ENCODE results near the gene KDM4B.

KDM4B gene

DNA sequence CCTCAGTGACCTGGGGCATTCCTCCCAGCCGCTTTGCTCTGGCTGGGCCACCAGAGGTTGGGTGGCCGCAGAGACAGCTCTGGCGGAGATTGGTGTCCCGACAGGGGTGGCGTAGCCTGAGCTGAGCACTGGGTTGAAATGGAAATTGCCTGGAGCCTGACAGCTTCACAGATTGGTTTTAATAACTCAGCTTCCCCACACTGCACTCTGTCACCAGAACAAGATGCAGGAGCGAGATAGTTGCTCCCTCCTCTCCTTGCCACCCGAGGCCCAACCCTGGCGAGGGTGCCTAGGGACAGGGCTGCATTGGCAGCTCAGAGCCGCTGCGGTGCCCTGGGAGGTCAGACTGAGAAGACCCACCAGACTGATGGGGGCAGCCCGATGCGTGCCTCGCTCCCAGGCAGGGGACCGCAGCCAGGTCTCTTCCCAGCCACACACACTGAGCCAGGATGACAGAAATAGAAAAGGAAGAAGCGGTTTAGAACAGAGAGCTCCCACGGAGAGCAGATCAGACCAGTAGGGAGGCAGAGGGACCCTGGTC, 84.1 kb downstream of the KDM4B start:
- no peak for DNase-seq

DNA sequence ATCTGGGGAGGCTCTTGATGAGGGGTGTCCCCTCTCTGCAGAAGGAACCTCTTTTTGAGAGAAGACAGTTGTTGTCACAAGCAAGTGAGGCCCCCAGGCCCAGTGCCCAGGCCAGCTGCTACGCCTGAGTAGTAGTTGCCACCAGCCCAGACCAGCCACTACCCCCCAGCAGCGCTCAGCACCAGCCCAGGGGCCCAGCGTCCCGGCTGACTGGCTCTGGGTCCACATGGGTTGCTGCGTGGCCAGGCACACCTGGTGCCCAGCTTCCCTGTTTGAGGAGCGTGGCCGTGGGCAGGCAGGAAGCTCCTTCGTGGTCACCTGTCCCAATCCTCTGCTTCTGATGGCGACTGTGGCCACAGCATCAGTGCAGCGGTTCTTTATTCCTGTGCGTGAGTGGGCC, 84.7 kb downstream of the KDM4B start:
- DNase-seq = no peak

DNA sequence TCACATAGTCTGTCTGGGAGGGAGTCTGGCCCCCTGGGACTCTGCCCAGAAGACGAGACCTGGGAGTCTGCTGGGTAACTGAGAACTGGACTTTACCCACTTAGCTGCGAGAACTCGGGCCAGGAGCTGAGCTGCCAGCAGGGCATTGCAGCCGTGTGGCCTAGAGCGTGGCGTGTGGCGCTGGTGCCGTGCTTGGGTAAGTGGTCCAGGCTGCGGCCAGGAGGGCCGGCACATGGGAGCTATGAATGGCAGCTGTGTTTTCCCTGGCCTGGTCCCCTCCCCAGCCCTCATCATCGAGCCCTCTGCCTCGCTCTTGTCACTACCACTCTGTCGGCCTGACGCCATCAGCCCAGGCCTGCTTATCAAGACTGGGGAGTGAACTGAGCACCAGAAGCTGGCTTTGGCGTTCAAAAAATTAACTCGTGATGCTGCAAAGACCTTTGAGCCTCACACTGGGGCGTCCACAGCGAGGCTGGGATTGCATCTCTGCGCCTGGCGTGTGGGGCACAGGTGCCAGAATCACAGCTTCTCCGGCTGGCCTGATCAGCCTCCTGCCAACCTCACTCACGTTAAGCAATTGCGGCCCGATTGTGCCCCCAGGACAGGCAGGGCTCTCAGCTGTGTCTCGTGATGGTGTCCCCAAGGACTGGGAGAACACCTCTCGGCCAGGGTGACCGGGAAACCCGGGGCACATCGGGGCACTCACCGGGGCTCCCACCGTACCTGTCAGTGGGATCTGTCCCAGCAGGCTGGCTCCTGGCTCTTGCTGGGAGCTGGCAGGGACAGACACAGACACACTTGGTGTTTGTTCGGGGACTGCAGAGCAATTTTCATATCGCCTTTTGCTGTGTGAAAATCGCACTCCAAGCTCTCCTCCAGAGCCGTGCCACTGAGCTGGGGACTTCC, 85.9 kb downstream of the KDM4B start:
- DNase-seq = no peak

DNA sequence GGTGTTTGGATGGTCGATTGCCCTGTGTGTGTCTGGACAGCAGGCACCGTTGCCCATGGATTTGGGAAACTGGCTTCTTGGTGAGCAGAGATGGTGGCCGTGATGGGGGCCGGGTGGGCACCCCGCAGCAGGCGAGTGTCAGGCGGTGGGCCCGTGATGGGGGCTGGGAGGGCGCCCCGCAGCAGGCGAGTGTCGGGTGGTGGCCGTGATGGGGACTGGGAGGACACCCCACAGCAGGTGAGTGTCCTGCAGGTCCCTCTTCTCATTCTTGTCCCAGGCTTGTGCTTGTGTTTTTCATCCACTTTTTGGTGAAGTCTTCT, 86.5 kb downstream of the KDM4B start:
- no peak for DNase-seq

DNA sequence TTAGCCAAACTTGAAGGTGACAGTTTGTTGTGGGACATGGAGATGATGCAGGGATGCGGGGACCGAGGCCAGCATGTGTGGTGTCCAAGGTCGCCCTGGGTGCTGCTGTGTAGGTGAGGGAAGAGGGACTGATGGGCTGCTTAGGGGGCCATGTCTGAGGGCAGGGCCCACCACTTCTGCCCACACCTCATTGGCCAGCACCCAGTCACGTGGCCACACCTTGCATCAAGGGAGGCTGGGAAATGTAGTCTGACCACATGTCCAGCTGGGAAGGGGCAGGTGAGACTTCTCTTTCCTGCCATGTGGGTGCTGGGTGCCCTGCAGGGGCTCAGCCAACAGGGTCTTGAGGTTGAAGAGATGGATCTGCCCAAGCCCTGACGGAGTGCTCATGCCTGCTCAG, 88.9 kb downstream of the KDM4B start:
- no peak for DNase-seq

DNA sequence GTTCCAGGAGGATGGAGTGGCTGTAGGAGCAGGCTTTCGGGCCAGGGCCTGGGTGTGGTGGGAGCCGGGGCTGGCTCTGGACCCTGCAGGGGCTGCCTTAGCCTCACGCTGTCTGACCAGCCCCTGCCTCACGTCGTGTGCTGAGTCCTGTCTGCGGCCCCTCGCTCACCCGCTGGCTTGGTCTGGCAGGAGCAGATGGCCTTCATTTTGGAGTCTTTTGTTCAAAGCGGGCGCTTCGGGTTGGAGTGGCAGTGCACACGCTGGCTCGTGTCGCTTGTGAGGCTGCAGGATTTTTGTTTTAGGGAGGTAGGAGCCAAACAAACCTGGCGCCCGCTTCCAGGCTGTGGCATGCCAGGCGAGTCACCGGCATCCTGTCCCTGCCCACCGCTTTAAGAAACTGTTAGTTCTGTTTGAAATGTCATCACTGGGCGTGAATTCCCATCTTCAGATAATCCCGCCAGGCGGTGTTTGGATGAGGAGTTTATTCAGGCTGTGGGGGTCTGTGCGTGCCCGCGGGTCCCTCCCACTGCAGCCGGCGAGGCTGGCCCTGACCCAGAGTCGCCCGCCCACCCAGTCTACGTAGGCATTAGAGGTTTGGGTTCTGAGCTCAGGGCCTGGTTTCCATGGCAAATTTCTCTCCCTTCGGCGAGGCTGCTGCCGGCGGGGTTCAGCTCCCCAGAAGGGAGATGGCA, 89.8 kb downstream of the KDM4B start:
- no peak for DNase-seq

DNA sequence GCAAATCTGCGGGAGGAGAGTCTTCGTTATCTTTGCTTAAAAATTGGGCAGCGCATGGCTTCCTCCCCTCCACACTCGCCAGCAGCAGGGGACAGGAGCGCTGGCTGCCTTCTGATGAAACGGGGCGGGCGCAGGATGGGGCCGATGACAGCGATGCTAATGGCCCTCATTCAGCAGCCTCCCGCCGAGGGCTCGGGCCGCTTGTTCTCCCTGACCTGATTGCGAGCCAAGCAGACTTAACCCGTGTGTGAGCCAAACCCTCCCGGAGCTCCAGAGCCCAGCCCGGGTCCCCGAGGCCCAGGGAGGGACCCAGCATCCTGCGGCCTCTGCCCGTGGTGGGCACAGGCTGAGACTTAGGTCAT, 90.3 kb downstream of the KDM4B start:
- no peak for DNase-seq

DNA sequence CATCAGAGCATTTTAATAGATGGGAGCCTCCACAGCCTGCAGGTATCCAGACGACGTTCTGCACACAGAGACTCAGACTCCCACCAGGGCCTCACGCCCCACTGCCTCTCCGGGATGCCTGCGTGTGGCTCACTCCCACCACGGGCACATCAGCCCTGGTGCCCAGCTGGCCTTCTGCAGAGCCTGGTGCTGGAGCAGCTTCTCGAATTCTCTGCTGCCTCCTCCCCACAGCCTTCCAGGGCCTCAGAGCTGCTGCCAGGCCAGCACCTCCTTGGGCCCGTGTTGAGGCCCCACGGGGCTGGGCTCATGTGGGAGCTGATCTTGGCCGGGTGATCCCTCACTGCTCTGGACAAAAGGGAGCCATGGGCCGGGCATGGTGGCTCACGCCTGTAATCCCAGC, 90.9 kb downstream of the KDM4B start:
- DNase-seq = no peak

DNA sequence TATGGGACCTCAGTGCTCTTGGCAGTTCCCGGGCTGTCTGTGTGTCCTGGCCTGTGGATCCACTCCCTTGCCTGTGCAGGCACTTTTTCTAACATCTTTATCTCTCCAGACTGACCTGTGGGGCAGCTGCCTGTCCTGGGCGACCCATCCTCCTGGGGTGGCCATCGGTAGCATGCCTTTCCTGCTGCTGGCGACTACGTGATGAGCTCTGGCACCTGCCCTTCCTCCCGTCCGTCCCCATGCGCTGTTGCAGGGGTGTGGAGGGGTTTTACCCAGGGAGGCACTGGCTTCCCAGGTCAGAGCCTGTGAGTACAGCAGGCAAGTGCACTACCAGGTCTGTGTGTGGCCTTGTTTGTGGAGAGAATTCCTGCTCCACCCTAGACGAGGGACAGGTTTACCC, 93.3 kb downstream of the KDM4B start:
- no peak for DNase-seq

DNA sequence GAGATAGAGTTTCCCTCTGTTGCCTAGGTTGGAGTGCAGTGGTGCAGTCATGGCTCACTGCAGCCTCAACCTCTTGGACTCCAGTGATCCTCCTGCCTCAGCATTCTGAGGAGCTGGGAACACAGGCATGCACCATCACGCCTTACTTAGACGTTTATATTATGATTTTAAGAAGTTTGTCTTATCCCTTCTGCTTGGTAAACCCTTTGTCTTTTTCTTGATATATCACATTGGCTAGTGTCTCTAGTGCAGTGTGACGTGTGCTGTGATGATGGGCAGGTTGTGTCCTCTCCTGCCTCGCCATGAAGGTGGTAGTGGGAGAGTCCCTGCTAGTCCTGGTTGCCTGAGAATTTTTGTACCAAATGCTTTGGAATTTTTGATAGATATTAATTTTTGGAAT, 93.9 kb downstream of the KDM4B start:
- DNase-seq = no peak

DNA sequence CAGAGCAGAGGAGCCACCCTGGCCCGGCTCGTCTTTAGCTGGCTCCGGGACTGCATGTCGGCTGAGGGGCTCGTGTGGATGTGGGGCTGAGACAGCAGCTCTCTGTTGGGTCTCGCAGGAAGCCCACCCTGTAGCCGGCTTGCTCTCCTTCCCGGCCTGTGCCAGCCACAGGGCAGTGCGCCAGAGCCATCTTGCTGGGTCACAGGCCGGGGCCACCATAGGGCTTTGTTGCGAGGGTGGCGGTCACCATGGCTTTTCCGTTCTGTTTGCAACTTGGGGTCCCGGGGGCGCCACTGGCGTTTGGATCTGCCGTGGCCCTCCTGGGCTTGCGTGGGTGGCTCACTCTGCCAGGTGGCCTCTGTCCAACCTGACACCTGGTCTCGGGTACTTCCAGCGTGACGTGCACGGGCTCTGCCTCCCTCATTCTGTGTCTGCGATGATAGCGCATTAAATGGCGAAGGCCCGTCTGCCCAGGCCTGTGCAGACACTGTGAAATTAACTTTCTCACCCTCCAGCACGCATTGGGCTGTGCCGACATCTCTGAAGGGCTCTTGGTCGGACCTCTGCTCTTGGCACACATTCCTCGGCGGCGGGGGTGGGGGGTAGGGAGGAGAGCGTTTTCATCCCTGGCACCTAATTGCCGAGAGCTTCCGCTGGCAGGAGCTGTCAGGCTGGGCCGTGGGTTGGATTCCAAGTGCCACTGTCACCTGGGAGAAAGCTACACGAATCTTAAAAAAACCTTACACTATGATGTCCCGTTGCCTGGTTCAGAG, 95.1 kb downstream of the KDM4B start:
- DNase-seq = no peak

DNA sequence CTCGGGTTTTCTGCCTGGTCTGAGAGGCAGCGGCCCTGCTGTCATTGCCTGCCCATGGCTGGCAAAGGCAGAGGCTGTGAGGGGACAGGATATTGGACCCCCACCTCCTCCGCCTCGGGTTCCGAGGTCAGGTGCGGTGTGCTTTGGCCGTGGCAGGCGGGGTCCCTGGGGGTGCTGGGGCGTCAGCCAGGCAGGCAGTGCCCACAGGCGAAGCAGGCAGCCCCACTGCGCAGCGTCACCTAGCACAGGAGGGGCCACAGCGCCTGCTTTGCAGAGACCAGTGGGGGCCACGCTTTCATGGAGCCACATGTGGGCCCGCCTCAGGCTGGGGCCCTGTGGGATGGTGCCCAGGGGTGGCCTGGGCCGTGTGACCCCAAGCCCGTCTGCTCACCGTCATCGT, 96.0 kb downstream of the KDM4B start:
- no peak for DNase-seq

DNA sequence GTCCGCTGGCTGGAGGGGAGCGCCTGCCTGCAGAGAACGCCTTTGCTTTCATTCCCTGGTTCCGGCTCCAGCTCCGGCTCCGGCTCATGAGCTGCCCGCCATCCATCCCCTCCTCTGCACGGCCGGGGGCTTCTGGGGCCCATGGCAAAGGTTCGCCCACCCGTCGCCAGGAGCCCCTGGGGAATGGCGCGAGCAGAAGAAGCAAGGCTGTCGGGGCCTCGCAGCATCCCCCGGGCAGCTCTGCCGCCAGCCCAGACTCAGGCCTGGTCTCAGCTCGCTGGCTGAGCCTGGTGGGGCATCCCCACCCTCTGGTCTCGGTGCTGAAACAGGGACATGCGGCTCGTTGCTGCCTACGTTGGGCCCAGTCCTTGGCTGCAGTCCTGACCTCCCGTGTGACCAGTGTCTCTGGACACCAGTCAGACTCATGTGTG, 96.8 kb downstream of the KDM4B start:
- DNase-seq = no peak

DNA sequence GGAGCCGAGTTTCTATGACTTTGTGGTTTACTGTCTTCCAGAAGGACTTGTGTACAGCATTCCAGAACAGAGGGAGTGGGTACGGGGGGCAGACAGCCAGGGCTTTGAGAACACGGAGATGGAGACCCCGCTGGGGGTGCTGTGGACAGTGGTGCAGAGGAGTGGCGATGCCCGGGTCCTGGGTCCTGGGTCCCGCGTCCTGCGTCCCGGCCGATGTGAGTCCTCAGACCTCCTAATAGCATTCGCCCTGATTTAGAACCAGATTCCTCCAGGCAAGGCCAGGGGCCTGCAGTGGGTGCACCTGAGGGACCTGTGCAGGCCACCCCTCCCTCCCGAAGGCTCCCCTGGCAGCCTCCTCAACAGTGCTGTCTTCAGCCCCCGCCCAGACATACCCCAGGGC, 97.9 kb downstream of the KDM4B start:
- DNase-seq = no peak

DNA sequence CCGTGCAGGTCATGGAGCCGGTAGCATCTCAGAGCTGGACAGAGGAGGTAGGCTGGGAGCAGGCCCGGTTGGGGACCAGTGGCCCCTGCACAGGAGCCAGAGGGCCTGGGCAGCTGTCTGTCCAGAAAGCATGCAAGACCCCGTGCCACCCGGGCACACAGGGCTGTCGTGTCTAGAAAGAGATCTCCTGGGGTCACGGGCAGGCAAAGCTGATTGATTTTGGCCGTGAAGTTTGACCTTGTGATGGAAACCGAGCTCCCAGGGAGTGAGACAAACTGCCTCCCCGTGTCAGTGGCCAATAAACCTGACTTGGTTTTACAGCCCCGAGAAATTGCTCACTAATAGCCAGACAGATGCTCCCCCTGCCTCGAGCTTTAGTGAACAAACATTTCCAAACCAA, 98.8 kb downstream of the KDM4B start:
- no peak for DNase-seq

DNA sequence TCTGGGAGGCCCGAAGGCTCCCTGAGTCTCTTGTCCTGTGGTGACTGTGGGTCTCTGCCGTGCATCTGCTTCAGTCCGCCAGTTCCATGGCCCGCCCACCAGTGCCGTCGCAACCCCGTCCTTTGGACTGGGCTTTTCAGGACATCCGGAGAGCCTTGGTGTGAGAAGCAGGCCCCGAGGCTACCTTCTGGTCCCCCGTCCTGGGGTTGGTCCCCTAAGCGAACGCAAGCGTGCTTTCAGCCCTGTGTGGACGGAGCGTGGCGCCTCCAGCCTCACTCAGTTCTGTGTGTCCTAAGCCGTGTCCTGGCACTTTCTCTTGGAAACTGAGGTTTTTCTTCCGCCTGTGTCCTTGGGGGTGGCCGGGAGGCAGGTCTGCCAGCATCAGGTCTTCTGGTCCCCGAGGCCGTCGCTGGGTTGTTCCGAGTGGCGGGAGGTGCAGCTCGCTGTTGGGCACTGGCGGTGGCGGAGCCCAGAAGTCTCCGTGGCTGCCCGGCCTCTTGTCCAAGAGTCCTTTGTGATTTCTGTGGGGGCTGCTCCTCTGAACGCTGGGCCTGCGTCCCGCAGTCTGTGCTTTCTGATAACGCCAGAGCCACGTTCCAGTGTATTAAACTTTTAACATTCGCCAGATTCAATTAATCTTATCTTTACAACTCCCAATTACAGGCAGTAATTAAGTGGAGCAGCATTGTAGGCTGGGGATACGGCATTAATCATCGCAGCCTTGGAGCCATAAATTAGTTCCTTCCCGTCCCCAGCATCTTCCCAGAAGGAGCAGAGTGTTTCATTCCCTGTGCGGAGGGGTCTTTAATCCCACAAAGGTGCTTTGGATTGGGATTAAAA, 99.5 kb downstream of the KDM4B start:
- DNase-seq = no peak

DNA sequence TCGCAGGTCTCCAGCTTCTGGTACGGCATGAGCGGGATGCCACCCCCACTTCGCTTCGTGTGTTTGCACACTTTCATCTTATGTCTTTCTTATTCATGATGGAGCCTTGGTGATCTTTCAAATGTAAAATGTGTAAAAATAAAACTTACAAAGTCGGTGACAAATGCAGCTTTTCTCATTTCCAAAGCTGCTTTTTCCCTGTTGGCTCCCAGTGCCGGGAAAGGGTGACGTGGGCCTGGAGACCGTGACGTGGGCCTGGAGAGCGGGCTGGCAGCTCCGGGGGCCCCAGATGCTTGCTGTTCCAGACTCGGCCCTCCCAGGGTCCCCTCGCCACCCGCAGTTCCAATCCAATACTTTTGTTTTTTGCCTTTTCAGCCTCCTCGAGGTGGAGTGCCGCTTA, 101.4 kb downstream of the KDM4B start:
- DNase-seq = no peak

DNA sequence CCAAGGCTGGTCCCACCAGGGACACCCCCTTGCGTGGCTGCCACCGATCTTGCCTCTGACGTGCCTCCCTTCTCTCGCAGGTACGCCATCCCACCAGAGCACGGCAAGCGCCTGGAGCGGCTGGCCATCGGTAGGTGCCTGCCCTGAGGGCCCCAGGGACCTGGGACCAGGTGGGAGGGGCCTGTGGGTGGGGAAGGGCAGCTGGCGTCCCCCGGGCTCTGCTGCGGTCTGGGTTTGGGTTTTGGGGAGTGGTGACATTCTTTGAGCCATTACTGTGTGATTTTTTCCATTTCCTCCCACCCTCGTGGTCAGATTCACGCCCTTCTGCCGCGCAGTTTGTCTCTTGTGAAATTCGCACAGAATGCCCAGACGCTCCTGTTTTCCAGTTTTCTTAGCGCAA, 102.0 kb downstream of the KDM4B start:
- DNase-seq = no peak

DNA sequence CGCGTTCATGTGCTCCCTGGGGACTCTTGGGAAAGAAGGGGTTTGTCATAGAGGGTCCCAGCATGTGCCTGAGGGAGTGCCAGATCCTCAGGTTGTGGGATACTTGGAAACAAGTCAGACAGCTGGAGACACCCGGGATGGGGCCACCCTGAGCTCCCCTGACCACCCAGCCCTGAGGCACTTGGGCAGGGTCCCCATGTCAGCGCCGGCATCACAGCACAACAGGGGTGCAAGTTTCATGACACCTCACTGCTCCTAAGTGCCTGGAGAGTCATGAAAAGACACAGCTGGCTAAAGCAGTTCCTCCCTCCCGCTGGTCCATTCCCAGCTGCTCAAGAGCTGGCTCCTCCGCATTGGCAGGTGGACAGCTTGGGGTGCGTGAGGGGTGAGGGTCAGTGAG, 102.7 kb downstream of the KDM4B start:
- DNase-seq = no peak

DNA sequence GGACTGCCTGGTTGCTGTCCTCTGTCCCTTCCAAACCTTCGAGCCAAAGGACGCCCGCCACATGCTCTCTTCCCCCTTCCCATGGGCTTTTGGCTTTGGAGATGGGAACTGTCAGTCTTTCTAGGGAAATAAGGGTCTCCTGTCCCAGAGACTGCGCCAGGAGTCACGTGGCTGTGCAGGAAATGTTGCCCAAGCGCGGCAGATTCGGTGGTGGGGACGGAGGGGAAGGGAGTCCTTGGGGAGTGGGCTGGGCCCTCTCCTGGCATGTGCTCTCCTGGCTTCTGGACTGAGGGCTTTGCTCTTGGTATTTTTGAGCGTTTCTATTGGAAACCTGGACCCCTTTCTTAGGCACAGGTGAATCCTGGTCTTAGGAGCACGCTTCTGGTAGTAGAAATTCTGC, 103.2 kb downstream of the KDM4B start:
- DNase-seq = no peak

DNA sequence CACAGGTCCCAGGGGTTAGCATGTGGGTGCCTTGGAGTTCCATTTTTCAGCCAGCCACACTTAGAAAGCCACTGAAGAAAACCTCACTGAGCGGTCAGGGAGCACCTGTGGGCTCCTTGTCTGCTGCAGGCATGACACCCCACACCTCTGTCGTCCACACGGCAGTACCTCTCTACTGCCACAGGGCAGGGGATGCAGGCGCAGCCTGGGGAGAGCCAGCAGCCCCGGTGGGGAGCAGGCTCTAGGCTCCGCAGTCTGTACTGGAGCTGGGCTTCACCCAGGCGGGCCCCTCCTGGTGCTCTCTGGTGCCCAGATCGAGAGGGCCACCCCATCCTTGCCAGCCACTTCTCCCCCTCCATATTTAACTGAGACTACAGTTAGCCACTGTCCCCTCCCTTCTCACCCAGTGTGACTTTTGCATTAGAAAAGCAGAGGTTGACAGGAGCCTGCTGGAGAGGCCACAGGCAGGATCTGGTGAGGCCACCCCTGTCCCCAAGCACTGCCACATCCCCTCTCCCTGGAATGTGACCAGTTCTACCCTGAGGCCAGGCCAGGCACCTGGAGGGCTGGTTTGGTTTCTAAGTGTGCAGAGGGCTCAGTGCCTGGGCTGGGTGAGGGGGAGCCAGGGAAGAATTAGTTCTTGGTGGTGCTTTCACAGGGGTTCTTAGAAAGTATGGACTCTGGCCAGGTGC, 104.4 kb downstream of the KDM4B start:
- no peak for DNase-seq

DNA sequence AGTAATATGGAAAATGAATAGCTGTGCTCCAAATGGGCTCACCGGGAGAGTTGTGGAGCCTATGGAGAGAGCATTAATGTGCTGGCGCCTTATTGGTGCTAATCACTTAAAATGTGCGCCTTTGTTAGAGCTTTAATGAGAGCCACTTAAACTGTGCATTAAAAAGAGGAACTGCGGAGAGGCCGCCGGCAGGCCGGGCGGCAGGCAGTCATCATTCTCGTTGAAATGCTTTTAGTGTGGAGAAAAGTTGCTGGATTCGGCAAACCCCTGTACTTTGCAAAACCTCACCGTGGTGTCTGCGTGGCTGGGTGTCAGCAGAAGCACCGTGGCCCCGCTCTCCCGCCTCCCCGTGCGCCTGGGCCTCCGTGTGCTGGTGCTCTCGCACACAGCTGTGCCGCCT, 105.5 kb downstream of the KDM4B start:
- no peak for DNase-seq

All from NCI-H2081 (cell line).